Measurements from ENCODE around the gene NKX1-1.
"Not testable (repeated sequence)": the region's sequence is repeated elsewhere in the genome, so short reads cannot be mapped to it uniquely, and the experiment has no call there.

NKX1-1 gene

GRCh38 chr4:1406394-1406980 lies at the start of gene NKX1-1:
Gene NKX1-1, minus strand, starts transcription at chr4:1406442. Its CDS starts 0 bp downstream, at chr4:1406442.
- DNase-seq: no peak

DNA sequence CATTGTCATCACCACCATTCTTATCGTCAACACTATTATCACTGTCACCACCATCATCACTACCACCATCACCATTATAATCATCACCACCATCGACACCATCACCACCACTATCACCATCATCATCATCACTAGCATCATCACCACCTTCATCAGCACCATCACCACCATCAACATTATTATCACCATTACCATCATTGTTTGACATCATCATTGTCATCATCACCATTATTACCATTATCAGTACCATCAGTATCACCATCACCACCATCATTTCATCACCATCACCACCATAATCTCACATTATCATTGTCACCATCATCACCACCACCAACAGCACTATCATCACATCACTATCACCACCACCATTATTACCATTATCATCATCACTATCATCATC lies 47.5 kb upstream of the NKX1-1 start:
- no peak for DNase-seq

DNA sequence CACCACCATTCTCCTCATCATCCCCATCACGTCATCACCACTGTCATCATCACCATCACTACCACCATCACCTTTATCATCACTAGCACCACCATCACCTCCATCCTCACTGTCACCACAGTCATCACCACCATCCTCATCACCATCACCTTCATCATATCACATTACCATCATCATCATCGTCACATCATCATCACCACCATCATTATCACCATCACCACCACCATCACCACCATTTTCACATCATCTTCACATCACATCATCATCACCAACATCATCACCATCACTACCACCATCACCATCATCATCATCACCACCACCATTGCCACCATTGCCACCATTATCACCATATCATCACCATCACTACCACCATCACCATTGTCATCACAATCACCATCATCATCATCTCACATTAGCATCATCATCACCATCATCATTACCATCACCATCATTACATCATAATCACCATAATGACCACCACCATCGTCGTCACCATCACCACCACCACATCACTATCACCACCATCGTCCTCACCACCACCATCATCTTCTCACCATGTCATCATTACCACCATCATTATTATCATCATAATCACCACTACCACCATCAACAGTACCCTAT lies 46.3 kb upstream of the NKX1-1 start:
- DNase-seq: no peak

- DNase-seq: no peak
Measured at GRCh38 chr4:1451752-1452122, 45.5 kb upstream of the NKX1-1 start.

- DNase-seq: no peak
Measured at GRCh38 chr4:1451106-1451751, 45.0 kb upstream of the NKX1-1 start.

- no peak for DNase-seq
Measured at GRCh38 chr4:1449833-1450741, 43.8 kb upstream of the NKX1-1 start.

DNA sequence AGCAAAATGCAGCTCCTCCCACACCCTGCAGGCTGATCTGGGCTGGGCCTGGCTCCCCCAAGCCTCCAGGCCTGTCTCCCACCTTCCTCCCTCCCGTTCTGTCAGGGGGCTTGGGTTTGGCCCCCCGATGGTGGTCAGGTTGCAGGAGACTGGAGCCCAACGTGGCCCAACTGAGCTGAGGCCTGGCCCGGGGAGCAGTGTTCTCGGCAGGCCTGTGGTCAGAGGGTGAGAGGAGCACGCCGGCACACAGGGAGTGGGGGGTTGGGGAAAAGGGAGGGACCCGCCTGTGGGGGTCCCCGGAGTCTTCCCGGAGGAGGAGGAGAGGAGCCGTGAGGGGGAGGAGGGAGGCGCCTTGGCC lies 43.2 kb upstream of the NKX1-1 start:
- DNase-seq: no peak

DNA sequence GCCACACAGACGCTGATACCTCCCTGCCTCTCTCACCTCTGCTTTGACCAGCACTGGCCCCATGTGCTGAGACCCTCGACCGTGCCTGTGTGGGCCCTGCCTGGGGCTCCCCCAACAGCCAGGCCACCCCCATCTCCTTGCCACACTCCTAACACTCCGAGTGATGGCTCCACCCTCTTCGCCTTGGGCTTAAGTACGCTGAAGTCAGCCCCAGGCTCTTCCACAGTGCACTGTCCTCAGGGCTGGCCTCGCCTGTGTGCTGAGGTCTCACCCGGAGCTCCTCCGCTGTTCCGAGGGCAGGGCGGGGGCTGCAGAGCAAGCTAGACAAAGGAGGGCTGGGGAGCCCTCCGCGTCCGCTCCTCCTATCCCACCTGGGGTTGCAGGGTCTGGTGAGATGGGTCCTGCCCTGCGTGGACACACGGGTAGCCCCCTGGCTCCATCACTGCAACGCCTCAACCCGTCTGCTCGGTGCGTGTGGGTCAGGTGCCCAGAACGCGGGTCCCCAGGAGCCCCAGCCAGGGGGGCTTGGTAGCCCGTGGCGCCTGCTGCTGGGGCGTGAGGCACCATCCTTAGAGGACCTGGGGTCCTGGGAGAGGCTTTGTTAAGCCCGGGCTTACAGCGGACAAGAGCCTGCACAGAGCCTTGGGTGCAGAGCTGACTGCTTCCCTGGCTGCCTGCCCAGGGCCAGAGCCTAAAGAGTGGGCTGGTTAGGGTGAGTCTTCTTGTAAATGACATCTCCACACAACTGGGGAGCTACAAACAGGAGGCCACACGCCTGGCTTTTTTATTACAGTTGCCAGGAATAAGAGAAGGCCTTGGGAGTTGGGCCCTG lies 42.6 kb upstream of the NKX1-1 start:
- no peak for DNase-seq

- no peak for DNase-seq
Measured at GRCh38 chr4:1447676-1448588, 41.7 kb upstream of the NKX1-1 start.

- no peak for DNase-seq
Measured at GRCh38 chr4:1446502-1447386, 40.5 kb upstream of the NKX1-1 start.

- no peak for DNase-seq
Measured at GRCh38 chr4:1445716-1446445, 39.6 kb upstream of the NKX1-1 start.

DNA sequence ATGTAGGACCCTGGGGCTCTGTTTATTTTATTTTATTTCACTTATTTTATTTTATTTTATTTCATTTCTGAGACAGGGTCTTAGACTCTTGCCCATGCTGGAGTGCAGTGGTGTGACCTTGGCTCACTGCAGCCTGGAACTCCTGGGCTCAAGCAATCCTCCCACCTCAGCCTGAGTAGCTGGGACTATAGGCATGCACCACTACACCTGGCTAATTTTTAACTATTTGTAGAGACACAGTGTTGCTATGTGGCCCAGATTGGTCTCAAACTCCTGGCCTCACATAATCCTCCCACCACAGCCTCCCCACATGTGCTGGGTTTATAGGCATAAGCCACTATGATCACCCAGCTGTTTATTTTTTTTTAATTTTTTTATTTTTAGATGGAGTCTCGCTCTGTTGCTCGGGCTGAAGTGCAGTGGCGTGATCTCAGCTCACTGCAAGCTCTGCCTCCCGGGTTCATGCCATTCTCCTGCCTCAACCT lies 37.5 kb upstream of the NKX1-1 start:
- DNase-seq: not testable (repeated sequence)

DNA sequence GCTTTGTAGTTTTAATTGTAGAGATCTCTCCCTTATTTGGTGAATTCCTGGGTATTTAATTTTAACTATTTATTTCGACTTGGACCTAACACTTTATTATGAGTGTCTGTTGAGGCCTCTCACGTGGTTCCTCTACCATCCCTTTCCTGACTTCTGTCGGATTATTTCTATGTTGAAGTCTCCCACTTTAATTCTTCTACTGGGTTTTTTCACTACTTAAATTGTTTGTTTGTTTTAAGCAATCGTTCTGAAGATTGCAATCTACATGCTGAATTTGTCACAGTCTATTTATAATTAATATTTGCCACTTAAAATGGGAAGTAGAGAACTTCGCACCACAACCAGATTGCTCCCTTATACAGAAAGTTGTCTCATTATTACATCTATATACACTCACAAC lies 20.8 kb upstream of the NKX1-1 start:
- DNase-seq: no peak

- DNase-seq: no peak
Measured at GRCh38 chr4:1421657-1422056, 15.4 kb upstream of the NKX1-1 start.

DNA sequence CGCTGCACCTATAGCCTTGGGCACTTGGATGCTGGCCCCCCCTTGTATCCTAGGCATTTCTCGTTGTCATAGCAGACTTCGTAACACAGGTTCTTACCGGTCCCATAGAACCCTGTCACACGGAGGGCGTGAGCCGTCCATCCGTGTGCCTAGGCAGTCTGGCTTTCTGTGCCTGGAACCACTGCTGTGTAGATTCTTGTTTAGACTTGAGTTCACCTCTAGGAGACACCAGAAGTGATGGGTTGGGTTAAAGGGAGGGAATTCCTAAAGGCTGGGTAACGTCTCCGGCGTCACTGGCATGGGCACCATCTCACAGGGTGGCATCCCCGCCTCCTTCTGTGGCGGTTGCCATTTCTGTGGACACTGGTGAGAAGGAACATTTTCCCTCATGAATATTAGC lies 13.5 kb upstream of the NKX1-1 start:
- no peak for DNase-seq

DNA sequence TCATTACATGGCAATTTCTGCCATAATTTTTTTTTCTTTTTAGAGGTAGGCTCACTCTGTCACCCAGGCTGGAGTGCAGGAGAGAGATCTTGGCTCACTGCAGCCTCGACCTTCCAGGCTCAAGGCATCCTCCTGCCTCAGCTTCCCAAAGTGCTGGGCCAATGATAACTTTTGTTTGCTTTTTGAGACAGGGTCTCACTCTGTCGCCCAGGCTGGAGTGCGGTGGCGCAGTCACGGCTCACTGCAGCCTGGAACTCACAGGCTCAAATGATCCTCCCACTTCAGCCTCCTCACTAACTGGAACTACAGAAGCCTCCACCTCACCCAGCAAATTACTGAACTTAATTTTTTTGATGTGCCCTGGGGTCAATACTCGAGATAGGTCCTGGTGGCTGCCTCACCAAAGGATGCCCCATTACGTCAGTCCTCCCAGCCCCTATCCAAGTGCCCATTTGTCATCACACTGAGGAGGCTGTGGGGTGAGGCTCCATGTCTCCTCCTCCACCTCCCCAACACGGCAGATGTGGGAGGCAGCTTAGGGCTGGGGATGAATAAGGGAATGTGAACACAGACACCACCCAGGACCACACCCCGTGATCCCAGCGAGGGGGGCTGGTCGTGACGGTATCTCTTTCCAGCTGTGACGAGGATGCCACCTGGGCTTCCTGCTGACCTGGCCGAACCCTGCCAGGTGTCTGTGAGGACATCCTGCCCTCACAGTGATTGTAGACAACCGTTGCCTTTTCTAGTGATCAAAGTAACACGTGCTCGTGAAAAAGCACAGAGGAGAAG lies 12.4 kb upstream of the NKX1-1 start:
- DNase-seq: no peak

GRCh38 chr4:1417522-1418390 lies 11.5 kb upstream of the NKX1-1 start:
- DNase-seq: no peak

GRCh38 chr4:1416948-1417260 lies 10.7 kb upstream of the NKX1-1 start:
- DNase-seq: no peak

All from midbrain (tissue), 1 donor.